Measurements from ENCODE around the gene KLHL3. TPM values are rescaled to one million over a fixed set of nuclear protein-coding genes. Genes with fewer than 3 reads are reported as not detected.

KLHL3 gene
- total and polyA plus RNA-seq, 4 donors, result 8.9 to 12.6 (median 11.5) TPM

DNA sequence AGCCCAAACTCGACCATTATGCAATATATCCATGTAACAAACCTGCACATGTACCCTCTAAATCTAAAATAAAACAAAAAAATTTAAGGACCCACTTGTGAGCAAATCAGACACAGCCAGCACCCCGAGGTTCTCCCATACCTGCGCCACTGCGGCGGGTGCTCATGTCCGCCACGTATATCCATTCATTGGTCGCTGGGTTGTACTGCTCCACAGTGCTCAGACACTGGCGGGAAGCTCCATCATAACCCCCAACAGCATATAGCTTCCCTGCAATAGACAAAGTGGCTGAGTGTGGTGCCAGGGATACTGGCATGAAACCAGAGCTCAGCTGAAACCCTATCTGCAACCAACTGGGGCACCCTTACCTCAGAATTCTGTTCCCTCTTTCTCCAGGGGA is 102.0 kb downstream of the KLHL3 start:
- no peaks in the 10 kb centered on the region for H3K27me3 ChIP-seq (ENCODE audit: control insufficient read depth, insufficient read depth, low read length)
- no peak for DNase-seq (ENCODE audit: low read depth in 4 of 6, low spot score in 6 of 6)
- H3K9me3 ChIP-seq (ENCODE audit: control insufficient read depth, insufficient read depth, low read length), result no peaks in the 10 kb centered on the region
- WGBS (ENCODE audit: insufficient coverage), result 96% methylated on average over 5 of the region's 9 CpGs
- H3K36me3 ChIP-seq (ENCODE audit: control insufficient read depth, insufficient read depth, low read length), result peaks cover 19% of the 10 kb centered on the region
- H3K4me3 ChIP-seq (ENCODE audit: low read depth, low read length), result no peak overlapping the region
- H3K27ac ChIP-seq (ENCODE audit: low read depth, low read length), result no peak overlapping the region
- peaks cover 6% of the 10 kb centered on the region for H3K4me1 ChIP-seq (ENCODE audit: control insufficient read depth, insufficient read depth, low read length)

DNA sequence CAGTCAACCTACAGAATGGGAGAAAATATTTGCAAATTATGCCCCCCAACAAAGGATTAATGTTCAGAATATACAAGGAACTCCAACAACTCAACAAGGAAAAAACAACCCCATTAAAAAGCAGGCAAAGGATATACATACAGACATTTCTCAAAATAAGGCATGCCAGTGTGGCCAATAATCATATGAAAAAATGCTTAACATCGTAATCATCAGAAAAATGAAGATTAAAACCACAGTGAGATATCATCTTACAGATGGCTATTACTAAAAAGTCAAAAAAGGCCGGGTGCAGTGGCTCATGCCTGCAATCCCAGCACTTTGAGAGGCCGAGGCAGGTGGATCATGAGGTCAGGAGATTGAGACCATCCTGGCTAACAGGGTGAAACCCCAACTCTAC is 103.2 kb downstream of the KLHL3 start:
- no peak overlapping the region for H3K27ac ChIP-seq (ENCODE audit: low read depth, low read length)
- peaks cover 6% of the 10 kb centered on the region for H3K4me1 ChIP-seq (ENCODE audit: control insufficient read depth, insufficient read depth, low read length)
- no peaks in the 10 kb centered on the region for H3K9me3 ChIP-seq (ENCODE audit: control insufficient read depth, insufficient read depth, low read length)
- H3K4me3 ChIP-seq (ENCODE audit: low read depth, low read length), result no peak overlapping the region
- no peaks in the 10 kb centered on the region for H3K27me3 ChIP-seq (ENCODE audit: control insufficient read depth, insufficient read depth, low read length)
- peaks cover 16% of the 10 kb centered on the region for H3K36me3 ChIP-seq (ENCODE audit: control insufficient read depth, insufficient read depth, low read length)
- 93% methylated on average over 3 of the region's 3 CpGs for WGBS (ENCODE audit: insufficient coverage)
- DNase-seq (ENCODE audit: low read depth in 4 of 6, low spot score in 6 of 6), result no peak

DNA sequence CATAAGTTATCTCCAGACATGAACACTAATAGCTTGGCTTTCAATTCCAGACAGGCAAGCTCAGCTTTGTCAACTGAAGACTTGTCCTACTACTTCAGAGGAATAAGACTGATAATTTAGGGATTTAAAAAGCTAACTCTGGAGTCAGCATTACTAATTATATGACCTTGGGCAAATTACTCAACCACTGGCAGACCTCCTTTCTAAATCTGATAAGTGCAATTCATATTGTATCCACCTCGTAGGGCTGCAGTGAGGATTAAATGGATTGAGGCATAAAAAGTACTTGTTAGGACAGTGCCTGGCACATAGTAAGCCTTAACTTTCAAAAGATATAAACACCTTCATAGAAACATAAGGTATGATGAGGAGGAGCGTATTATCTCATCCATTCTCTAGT is 104.4 kb downstream of the KLHL3 start:
- H3K9me3 ChIP-seq (ENCODE audit: control insufficient read depth, insufficient read depth, low read length), result no peaks in the 10 kb centered on the region
- H3K4me1 ChIP-seq (ENCODE audit: control insufficient read depth, insufficient read depth, low read length), result peaks cover 6% of the 10 kb centered on the region
- H3K27me3 ChIP-seq (ENCODE audit: control insufficient read depth, insufficient read depth, low read length), result no peaks in the 10 kb centered on the region
- no CpG with 5 or more reads among the region's 2 CpGs for WGBS (ENCODE audit: insufficient coverage)
- peaks cover 7% of the 10 kb centered on the region for H3K36me3 ChIP-seq (ENCODE audit: control insufficient read depth, insufficient read depth, low read length)
- H3K27ac ChIP-seq (ENCODE audit: low read depth, low read length), result no peak overlapping the region
- H3K4me3 ChIP-seq (ENCODE audit: low read depth, low read length), result no peak overlapping the region
- DNase-seq (ENCODE audit: low read depth in 4 of 6, low spot score in 6 of 6), result no peak

DNA sequence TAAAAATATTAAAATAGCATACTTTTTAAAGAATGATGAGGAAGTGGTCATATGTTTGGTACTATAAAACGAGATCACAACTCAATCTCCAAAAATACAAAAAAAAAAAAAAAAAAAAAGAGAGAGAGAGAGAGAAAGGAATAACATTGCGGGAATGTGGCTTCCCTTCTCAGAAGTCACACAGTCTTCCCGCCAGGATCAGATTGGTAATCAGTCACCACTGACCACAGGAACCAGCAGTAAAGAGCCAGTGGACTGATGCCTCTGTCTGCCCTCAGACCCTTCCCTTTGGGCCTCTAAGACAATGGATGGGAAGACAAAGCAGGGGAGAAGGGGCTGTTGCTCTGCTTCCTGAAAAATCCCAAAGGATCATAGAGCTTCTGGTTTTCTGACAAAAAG is 104.9 kb downstream of the KLHL3 start:
- no peak overlapping the region for H3K4me3 ChIP-seq (ENCODE audit: low read depth, low read length)
- 60% methylated on average over 1 of the region's 3 CpGs for WGBS (ENCODE audit: insufficient coverage)
- peaks cover 6% of the 10 kb centered on the region for H3K4me1 ChIP-seq (ENCODE audit: control insufficient read depth, insufficient read depth, low read length)
- no peak overlapping the region for H3K27ac ChIP-seq (ENCODE audit: low read depth, low read length)
- no peaks in the 10 kb centered on the region for H3K9me3 ChIP-seq (ENCODE audit: control insufficient read depth, insufficient read depth, low read length)
- no peak for DNase-seq (ENCODE audit: low read depth in 4 of 6, low spot score in 6 of 6)
- H3K36me3 ChIP-seq (ENCODE audit: control insufficient read depth, insufficient read depth, low read length), result peaks cover 7% of the 10 kb centered on the region
- H3K27me3 ChIP-seq (ENCODE audit: control insufficient read depth, insufficient read depth, low read length), result no peaks in the 10 kb centered on the region

DNA sequence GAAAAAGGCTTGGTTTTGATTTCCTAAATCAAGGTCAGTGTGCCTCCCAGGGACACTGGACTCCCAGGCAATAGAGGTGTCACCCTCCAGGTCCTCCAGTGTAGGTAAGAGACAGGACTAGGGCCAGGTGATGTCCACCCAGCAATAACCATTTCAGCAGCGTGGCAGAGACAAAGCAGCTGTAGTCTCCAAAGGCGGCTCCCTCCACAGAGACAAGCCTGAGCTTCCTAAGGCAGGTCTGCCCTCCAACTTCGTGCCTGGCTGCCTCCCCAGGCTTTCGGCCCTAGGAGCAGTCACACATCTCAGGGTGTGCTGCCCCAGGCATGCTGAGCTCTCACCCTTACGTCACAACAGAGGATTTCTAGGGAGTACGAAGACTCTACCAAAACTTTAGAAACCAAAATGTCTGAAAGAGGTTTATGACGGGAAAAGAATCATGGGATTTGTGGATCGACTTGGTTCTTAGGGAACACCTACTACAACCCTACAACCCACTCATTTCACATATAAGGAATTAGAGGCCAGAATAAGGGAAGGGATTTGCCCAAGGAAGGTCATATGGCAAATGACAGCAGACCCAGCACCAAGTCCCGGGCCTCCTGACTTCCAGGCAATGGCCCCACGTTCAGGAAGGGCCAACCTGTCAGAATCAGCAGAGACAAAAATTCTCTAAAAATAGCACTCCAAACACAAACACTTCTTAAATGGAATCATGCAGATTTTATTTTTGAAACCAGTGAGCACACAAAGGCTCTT is 105.5 kb downstream of the KLHL3 start:
- WGBS (ENCODE audit: insufficient coverage), result 73% methylated on average over 5 of the region's 10 CpGs
- H3K27me3 ChIP-seq (ENCODE audit: control insufficient read depth, insufficient read depth, low read length), result no peaks in the 10 kb centered on the region
- H3K4me3 ChIP-seq (ENCODE audit: low read depth, low read length), result no peak overlapping the region
- no peak overlapping the region for H3K27ac ChIP-seq (ENCODE audit: low read depth, low read length)
- peaks cover 6% of the 10 kb centered on the region for H3K4me1 ChIP-seq (ENCODE audit: control insufficient read depth, insufficient read depth, low read length)
- peaks cover 10% of the 10 kb centered on the region for H3K36me3 ChIP-seq (ENCODE audit: control insufficient read depth, insufficient read depth, low read length)
- no peak for DNase-seq (ENCODE audit: low read depth in 4 of 6, low spot score in 6 of 6)
- no peaks in the 10 kb centered on the region for H3K9me3 ChIP-seq (ENCODE audit: control insufficient read depth, insufficient read depth, low read length)

DNA sequence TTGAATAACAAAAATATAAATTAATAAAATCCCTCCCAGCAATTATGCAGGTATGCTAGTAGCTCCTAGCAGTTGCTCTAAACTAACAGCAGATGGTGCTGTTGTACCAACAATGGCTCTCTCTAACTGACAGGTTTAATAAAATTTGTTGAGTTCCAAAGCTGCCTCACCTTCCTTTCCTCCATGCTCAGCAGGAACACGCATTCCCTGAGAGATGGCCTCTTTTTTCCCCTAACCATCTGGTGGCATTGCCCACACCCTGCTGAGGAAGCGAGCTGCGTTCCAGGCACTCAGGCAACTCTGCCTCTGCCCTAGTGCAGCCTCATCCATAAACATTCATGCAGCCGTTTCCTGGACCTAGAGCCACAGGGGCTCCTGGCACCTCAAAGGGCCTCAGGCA is 106.2 kb downstream of the KLHL3 start:
- peaks cover 13% of the 10 kb centered on the region for H3K36me3 ChIP-seq (ENCODE audit: control insufficient read depth, insufficient read depth, low read length)
- H3K27ac ChIP-seq (ENCODE audit: low read depth, low read length), result no peak overlapping the region
- WGBS (ENCODE audit: insufficient coverage), result 8% methylated on average over 4 of the region's 4 CpGs
- peak in 2 of 6 donors; percentile 80 to 89 for DNase-seq (ENCODE audit: low read depth in 4 of 6, low spot score in 6 of 6)
- H3K4me3 ChIP-seq (ENCODE audit: low read depth, low read length), result no peak overlapping the region
- no peaks in the 10 kb centered on the region for H3K27me3 ChIP-seq (ENCODE audit: control insufficient read depth, insufficient read depth, low read length)
- H3K9me3 ChIP-seq (ENCODE audit: control insufficient read depth, insufficient read depth, low read length), result no peaks in the 10 kb centered on the region
- H3K4me1 ChIP-seq (ENCODE audit: control insufficient read depth, insufficient read depth, low read length), result peaks cover 6% of the 10 kb centered on the region

DNA sequence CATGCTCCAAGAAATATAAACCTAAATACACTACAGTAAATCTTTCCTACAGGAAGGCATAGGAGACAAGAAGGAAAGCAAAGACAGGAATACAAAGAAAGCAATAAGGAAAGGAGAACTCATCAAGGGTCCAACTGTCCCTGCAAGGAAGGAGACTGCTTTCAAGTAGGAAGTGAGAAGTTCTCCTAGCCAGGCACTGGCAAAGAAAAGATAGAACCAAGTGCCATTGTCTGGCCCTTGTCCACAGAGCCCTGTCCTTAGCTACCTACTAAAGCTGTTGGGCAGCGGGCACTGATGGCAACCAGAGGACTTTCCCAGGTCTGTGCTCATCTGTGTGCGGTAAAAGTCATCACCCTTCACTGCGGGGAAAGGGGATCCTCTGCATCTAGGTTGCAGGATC is 108.2 kb downstream of the KLHL3 start:
- no peak for DNase-seq (ENCODE audit: low read depth in 4 of 6, low spot score in 6 of 6)
- Histone ChIP-seq H3K4me1 (ENCODE audit: control insufficient read depth, insufficient read depth, low read length) (peaks cover 6% of the 10 kb centered on the region), H3K36me3 (ENCODE audit: control insufficient read depth, insufficient read depth, low read length) (peaks cover 10% of the 10 kb centered on the region), H3K27ac (ENCODE audit: low read depth, low read length) (no peak overlapping the region), H3K4me3 (ENCODE audit: low read depth, low read length) (no peak overlapping the region), H3K9me3 (ENCODE audit: control insufficient read depth, insufficient read depth, low read length) (no peaks in the 10 kb centered on the region), H3K27me3 (ENCODE audit: control insufficient read depth, insufficient read depth, low read length) (no peaks in the 10 kb centered on the region)
- WGBS (ENCODE audit: insufficient coverage), result 90% methylated on average over 3 of the region's 3 CpGs

DNA sequence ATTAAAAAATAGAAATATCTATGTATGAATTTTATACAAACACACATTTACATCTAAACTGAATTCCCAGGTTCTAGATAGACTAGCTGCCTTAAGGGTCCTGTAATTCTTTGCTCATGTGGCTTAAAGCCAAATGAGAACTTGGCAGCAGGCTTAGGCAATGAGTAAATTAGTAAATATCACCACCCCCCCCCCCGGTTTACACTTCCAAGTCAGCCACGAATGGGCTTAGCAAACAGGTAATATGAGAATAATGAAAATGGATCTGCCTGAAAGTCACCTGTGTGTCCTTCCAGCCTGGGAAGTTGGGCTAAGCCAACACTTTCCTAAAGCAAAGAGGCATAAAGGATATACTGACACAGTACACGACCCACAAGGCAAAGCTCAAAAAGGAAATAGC is 108.6 kb downstream of the KLHL3 start:
- no CpG with 5 or more reads among the region's 3 CpGs for WGBS (ENCODE audit: insufficient coverage)
- no peak overlapping the region for H3K27ac ChIP-seq (ENCODE audit: low read depth, low read length)
- DNase-seq (ENCODE audit: low read depth in 4 of 6, low spot score in 6 of 6), result no peak
- no peaks in the 10 kb centered on the region for H3K27me3 ChIP-seq (ENCODE audit: control insufficient read depth, insufficient read depth, low read length)
- H3K36me3 ChIP-seq (ENCODE audit: control insufficient read depth, insufficient read depth, low read length), result peaks cover 10% of the 10 kb centered on the region
- peaks cover 6% of the 10 kb centered on the region for H3K4me1 ChIP-seq (ENCODE audit: control insufficient read depth, insufficient read depth, low read length)
- no peak overlapping the region for H3K4me3 ChIP-seq (ENCODE audit: low read depth, low read length)
- no peaks in the 10 kb centered on the region for H3K9me3 ChIP-seq (ENCODE audit: control insufficient read depth, insufficient read depth, low read length)

DNA sequence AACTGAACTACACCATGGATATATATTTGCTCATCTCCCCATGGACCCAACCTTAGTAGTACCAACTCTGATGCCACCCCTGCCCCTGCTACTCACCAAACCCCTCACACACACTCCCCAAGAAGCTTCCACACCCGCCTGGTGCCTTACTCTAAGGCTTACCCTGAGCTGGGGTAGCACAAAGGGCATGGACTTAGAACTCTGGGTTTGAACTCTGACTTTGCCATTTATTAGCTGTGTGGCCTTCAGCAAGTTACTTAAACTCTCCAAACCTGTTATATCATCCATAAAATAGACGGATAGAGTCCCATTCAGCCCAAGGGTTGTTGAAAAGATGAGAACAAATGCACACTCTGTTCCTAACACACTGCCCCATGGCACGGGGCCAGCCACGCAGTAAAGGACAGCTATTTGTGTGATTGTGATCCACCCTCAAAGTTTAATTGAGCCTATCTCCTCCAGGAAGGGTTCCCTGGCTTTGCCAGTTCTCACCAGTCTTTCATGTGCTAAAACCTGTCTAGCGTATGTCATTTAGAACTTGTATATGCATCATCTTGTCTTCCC is 111.0 kb downstream of the KLHL3 start:
- no peak overlapping the region for H3K27ac ChIP-seq (ENCODE audit: low read depth, low read length)
- WGBS (ENCODE audit: insufficient coverage), result 69% methylated on average over 4 of the region's 5 CpGs
- DNase-seq (ENCODE audit: low read depth in 4 of 6, low spot score in 6 of 6), result no peak

DNA sequence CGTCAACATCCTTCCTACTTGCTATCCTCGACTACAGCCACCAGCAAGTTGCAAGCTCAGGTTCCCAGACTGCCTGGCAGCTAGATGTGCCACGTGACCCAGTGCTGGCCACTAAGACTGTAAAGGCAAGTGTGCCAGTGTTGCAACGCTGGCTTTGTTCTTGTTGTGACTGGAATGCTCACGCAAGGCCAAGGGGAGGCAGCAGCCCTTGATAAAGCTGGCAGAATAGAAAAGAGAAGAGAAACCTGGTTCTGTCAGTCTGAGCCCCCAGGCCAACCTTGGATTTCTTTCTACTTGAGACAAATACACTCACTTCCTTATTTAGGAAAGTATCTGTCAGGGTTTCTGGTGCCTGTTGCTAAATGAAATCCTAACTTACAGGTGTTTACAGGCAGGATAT is 113.0 kb downstream of the KLHL3 start:
- DNase-seq (ENCODE audit: low read depth in 4 of 6, low spot score in 6 of 6), result peak in 3 of 6 donors; percentile 40 to 86 (median 64)
- no peaks in the 10 kb centered on the region for H3K27me3 ChIP-seq (ENCODE audit: control insufficient read depth, insufficient read depth, low read length)
- H3K27ac ChIP-seq (ENCODE audit: low read depth, low read length), result no peak overlapping the region
- peaks cover 10% of the 10 kb centered on the region for H3K4me1 ChIP-seq (ENCODE audit: control insufficient read depth, insufficient read depth, low read length)
- no peak overlapping the region for H3K4me3 ChIP-seq (ENCODE audit: low read depth, low read length)
- WGBS (ENCODE audit: insufficient coverage), result 46% methylated on average over 5 of the region's 5 CpGs
- peaks cover 14% of the 10 kb centered on the region for H3K36me3 ChIP-seq (ENCODE audit: control insufficient read depth, insufficient read depth, low read length)
- H3K9me3 ChIP-seq (ENCODE audit: control insufficient read depth, insufficient read depth, low read length), result no peaks in the 10 kb centered on the region

More for the DNA sequence above, 111.0 kb downstream of the KLHL3 start:
- Histone ChIP-seq H3K9me3 (ENCODE audit: control insufficient read depth, insufficient read depth, low read length) (no peaks in the 10 kb centered on the region), H3K27me3 (ENCODE audit: control insufficient read depth, insufficient read depth, low read length) (no peaks in the 10 kb centered on the region), H3K4me1 (ENCODE audit: control insufficient read depth, insufficient read depth, low read length) (peaks cover 7% of the 10 kb centered on the region), H3K36me3 (ENCODE audit: control insufficient read depth, insufficient read depth, low read length) (peaks cover 17% of the 10 kb centered on the region), H3K4me3 (ENCODE audit: low read depth, low read length) (no peak overlapping the region)

Data from spinal cord (tissue), 10 donors.